OCI-LY1 (cell line): Measurements from ENCODE around the gene BMP6.

Source experiments
- CTCF ChIP-seq: fragments of 200-600 bp; sonication (generic), shearing (Covaris generic); IDR thresholded peaks from 2 replicates; pipeline ENCODE4 v1.5.1; 2017; ENCODE audit warnings: mild to moderate bottlenecking, antibody characterized with exemption, low read length, moderate library complexity, mixed read lengths
- EZH2 ChIP-seq: fragments of 200-600 bp; sonication (generic), shearing (Covaris generic); IDR thresholded peaks from 2 replicates; pipeline ENCODE4 v1.8.0; 2017; ENCODE audit warnings: borderline replicate concordance, mixed run types, mild to moderate bottlenecking, antibody characterized with exemption, low read length, moderate library complexity, mixed read lengths

- no peak for TF ChIP-seq CTCF
- no peak for TF ChIP-seq EZH2
Measured at GRCh38 chr6:7787731-7788130, 61.8 kb downstream of the BMP6 start.
